GM12892 (cell line): ENCODE data around the gene CBFA2T2.
"Not testable (repeated sequence)": the region's sequence is repeated elsewhere in the genome, so short reads cannot be mapped to it uniquely, and the experiment has no call there.

ENCODE experiments used
- DNase-seq: peaks from one replicate; pipeline ENCODE4 v3.0.0; 2011; ENCODE audit not compliant: insufficient read length
- FAIRE-seq: peaks from 2 replicates; lab custom pipeline; 2011; peaks lifted over from hg19 to GRCh38; lab: Jason Lieb, UNC
- POLR2A ChIP-seq: IDR thresholded peaks from 2 replicates; pipeline ENCODE4 v1.6.1; 2011; ENCODE audit warnings: low read depth, low read length, control low read depth
- POLR2AphosphoS5 ChIP-seq: IDR thresholded peaks from 2 replicates; pipeline ENCODE4 v1.6.1; 2011; ENCODE audit warnings: low read depth, low read length, control low read depth
- TAF1 ChIP-seq: IDR thresholded peaks from 2 replicates; pipeline ENCODE4 v1.6.1; 2011; ENCODE audit warnings: low read depth, mild to moderate bottlenecking, control low read depth, low read length, borderline replicate concordance

CBFA2T2 gene

GRCh38 chr20:33459599-33459998, 30.3 kb upstream of the CBFA2T2 start:
- DNase-seq (no peak), FAIRE-seq (no peak)
- TF ChIP-seq TAF1, result no peak
- TF ChIP-seq POLR2AphosphoS5, result no peak
- no peak for TF ChIP-seq POLR2A

- DNase-seq (no peak), FAIRE-seq (no peak)
- no peak for TF ChIP-seq TAF1
Measured at GRCh38 chr20:33460711-33461110, 29.2 kb upstream of the CBFA2T2 start.

GRCh38 chr20:33463332-33464101, 26.4 kb upstream of the CBFA2T2 start:
- DNase-seq (no peak), FAIRE-seq (no peak)
- TF ChIP-seq POLR2A, result no peak

- not testable (repeated sequence) for DNase-seq, FAIRE-seq
Measured at GRCh38 chr20:33464759-33465158, 25.1 kb upstream of the CBFA2T2 start.

DNA sequence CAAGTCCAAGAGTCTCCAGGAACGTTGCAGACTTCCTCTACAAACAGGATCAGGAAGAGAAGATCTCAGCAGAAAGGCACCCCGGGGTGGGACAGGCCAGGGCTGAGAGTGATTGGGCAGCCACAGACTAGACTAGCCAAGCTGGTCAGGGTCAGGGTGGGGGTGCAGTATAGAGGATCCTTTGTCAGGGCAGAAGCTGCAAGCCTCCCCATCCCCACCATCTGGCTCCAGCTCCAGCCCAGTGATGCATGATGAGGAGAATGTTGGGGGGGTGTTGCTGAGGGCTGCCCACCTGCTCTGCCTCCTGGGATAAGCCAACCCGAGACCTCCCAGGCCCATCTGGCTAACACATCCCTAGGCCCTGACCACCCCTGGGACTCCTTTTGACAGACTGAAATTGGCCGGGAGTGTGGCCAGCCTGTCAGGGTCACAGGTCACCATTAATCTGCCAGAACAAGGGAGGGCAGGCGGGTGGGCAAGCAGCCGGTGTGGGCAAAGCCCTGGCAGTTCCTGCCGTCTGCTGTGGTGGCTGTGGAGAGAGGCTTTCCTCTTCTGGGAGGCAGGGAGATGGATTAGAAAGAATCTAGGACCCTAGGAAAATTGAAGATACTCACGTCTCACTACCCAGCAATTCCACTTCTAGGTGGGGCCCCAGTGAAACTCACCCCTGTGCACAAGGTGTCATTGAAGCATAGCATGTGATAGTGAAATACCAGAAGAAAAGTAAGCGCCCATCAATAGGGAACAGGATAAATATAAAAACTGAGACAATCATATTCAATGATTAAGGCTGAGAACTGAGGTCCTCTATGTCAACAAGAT, 24.2 kb upstream of the CBFA2T2 start:
- TF ChIP-seq POLR2A (no peak), POLR2AphosphoS5 (no peak), TAF1 (no peak)
- DNase-seq, result no peak
- FAIRE-seq, result no peak

DNA sequence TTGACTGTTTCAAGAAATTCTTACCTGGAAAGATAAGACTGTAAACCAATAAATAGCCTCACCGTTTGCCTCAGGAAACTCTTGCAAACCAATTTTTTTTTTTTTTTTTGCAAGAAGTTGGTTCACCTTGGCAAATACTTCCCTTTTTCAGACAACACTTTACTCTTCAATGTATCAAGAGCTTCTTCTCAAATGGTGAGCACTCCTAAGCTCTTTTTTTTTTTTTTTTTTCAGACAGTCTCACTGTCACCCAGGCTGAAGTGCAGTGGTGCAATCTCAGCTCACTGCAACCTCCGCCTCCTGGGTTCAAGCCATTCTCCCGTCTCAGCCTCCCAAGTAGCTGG, 23.6 kb upstream of the CBFA2T2 start:
- no peak for FAIRE-seq
- no peak for DNase-seq
- TF ChIP-seq TAF1 (no peak), POLR2AphosphoS5 (no peak), POLR2A (no peak)

DNA sequence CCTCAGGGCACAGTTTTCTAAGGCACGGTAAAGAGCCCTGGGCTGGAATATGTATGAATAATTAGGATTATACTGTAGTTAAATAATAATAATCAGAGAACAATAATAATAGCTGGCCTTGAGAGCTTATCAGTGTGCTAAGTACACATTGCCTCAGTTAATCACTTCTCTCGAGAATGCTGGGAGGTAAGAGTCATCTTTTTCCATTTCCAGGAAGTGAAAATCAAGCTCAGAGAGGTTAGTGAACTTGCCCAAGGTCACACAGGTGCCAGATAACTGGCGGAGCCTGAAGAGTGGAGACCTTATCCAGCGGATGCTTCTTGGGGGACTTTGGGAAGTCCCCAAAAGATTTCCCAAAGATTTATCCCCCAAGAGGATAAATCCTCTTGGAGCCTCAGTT, 19.4 kb upstream of the CBFA2T2 start:
- FAIRE-seq (no peak), DNase-seq (no peak)
- TF ChIP-seq POLR2AphosphoS5 (no peak), POLR2A (no peak), TAF1 (no peak)

GRCh38 chr20:33470866-33471265, 19.0 kb upstream of the CBFA2T2 start:
- DNase-seq (no peak), FAIRE-seq (no peak)
- TF ChIP-seq POLR2AphosphoS5 (no peak), TAF1 (no peak), POLR2A (no peak)

DNA sequence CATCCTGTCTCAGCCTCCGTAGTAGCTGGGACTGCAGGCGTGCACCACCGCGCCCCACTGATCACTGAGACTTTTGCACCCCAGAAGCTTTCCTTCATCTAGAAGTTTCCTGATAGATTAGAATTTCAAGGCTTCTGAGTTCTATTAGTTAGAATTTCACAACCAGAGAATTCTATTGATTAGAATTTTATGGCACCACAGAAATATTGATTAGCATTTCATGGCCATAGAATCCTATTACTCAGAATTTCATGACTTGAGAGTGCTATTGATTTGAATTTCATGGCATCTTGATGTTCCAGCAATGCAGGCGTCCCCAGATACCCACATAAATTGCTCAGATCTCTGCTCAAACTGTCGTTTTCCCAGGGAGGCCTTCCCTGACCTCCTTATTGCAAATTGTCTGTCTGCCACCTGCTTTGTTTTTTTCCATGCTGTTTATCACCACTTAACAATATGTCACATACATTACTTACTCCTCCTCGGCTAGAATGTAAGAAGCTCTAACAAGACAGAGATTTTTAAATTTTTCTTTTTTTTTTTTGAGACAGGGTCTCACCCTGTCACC, 16.9 kb upstream of the CBFA2T2 start:
- DNase-seq, result no peak
- TF ChIP-seq POLR2AphosphoS5 (no peak), POLR2A (no peak), TAF1 (no peak)
- no peak for FAIRE-seq

- TF ChIP-seq POLR2AphosphoS5 (no peak), TAF1 (no peak), POLR2A (no peak)
- FAIRE-seq (no peak), DNase-seq (no peak)
Measured at GRCh38 chr20:33474097-33474873, 15.6 kb upstream of the CBFA2T2 start.

DNA sequence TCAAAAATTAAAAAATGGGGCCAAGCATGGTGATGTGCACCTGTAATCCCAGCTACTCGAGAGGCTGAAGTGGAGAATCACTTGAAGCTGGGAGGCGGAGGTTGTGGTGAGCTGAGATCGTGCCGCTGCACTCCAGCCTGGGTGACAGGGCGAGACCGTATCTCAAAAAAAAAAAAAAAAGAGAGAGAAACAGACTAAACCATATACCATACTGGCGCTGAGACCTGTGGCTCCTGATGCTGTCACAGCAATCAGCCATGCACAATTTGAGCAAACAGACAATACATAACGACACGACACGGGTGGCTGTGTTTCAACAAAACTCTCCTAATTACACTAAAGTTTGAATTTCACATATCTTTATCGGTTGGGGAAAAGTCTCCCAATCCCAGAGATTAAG, 14.9 kb upstream of the CBFA2T2 start:
- DNase-seq, result no peak

More for the DNA sequence above, 14.9 kb upstream of the CBFA2T2 start:
- FAIRE-seq, result no peak
- no peak for TF ChIP-seq TAF1
- no peak for TF ChIP-seq POLR2A
- TF ChIP-seq POLR2AphosphoS5, result no peak
